Stimulated activated naive B cell treated with anti-CD40 and anti-IgM and Interleukin-4, amounts not matched to agents 10 μg/mL and 1 μg/mL and 100 μg/mL, for 72 hours (primary cell): ENCODE measurements around the gene PCBD2.
"Not testable (repeated sequence)": the region's sequence is repeated elsewhere in the genome, so short reads cannot be mapped to it uniquely, and the experiment has no call there.

Experiments used
- ATAC-seq, 2 donors: fragments of 150-1000 bp; cut with Tn5 transposase; replicated peaks; 2 replicates each; pipeline ENCODE4 v1.10.0; 2021; ENCODE audit warnings: moderate library complexity in 1 of 2
- DNase-seq: peaks from one replicate; pipeline ENCODE4 v3.0.0; 2021
- H3K27ac Mint-ChIP-seq: one replicate; pipeline ENCODE4 v1.8.0; 2022; ENCODE audit warnings: mild to moderate bottlenecking, mixed read lengths
- H3K27me3 Mint-ChIP-seq, 2 donors: one replicate each; pipeline ENCODE4 v1.8.0; 2022; ENCODE audit warnings: mixed read lengths in 2 of 2
- H3K36me3 Mint-ChIP-seq, 2 donors: one replicate each; pipeline ENCODE4 v1.8.0; 2022; ENCODE audit warnings: mixed read lengths in 2 of 2, mild to moderate bottlenecking in 1 of 2
- H3K4me1 Mint-ChIP-seq, 2 donors: one replicate each; pipeline ENCODE4 v1.8.0; 2022; ENCODE audit warnings: mixed read lengths in 2 of 2, mild to moderate bottlenecking in 1 of 2
- H3K4me3 Mint-ChIP-seq, 2 donors: one replicate each; pipeline ENCODE4 v1.8.0; 2022; ENCODE audit warnings: mild to moderate bottlenecking in 2 of 2, mixed read lengths in 2 of 2, moderate library complexity in 1 of 2
- H3K9me3 Mint-ChIP-seq, 2 donors: one replicate each; pipeline ENCODE4 v1.8.0; 2022; ENCODE audit warnings: mixed read lengths in 2 of 2, mild to moderate bottlenecking in 1 of 2

The PCBD2 gene

GRCh38 chr5:134958755-134959154 is 53.8 kb downstream of the PCBD2 start:
- ATAC-seq (no peak), DNase-seq (no peak)
- no peak overlapping the region for H3K4me3 Mint-ChIP-seq
- H3K36me3 Mint-ChIP-seq = peaks cover 16 to 25% of the 10 kb centered on the region in 2 donors
- peaks cover 0 to 2% of the 10 kb centered on the region in 2 donors for H3K4me1 Mint-ChIP-seq
- H3K27ac Mint-ChIP-seq = no peak overlapping the region
- H3K27me3 Mint-ChIP-seq = no peaks in the 10 kb centered on the region
- H3K9me3 Mint-ChIP-seq = peaks cover 3 to 7% of the 10 kb centered on the region in 2 donors

- Mint-ChIP-seq H3K36me3 (peaks cover 8 to 18% of the 10 kb centered on the region in 2 donors), H3K4me3 (no peak overlapping the region), H3K27ac (no peak overlapping the region), H3K27me3 (no peaks in the 10 kb centered on the region), H3K4me1 (peaks cover 0 to 2% of the 10 kb centered on the region in 2 donors), H3K9me3 (no peaks in the 10 kb centered on the region)
- no peak for ATAC-seq
- DNase-seq = no peak
Measured at GRCh38 chr5:134963098-134963497, 58.2 kb downstream of the PCBD2 start.

- Mint-ChIP-seq H3K4me3 (no peak overlapping the region), H3K27ac (no peak overlapping the region), H3K36me3 (peaks cover 9 to 22% of the 10 kb centered on the region in 2 donors), H3K9me3 (no peaks in the 10 kb centered on the region), H3K27me3 (no peaks in the 10 kb centered on the region), H3K4me1 (no peaks in the 10 kb centered on the region)
- DNase-seq = no peak
- no peak for ATAC-seq
Measured at GRCh38 chr5:134964359-134965270, 59.7 kb downstream of the PCBD2 start.

GRCh38 chr5:134965271-134965825 is 60.4 kb downstream of the PCBD2 start:
- Mint-ChIP-seq H3K9me3 (no peaks in the 10 kb centered on the region), H3K4me3 (no peak overlapping the region), H3K36me3 (peaks cover 9 to 24% of the 10 kb centered on the region in 2 donors), H3K27ac (no peak overlapping the region), H3K4me1 (no peaks in the 10 kb centered on the region), H3K27me3 (no peaks in the 10 kb centered on the region)
- no peak for ATAC-seq
- DNase-seq = no peak

- Mint-ChIP-seq H3K27me3 (no peaks in the 10 kb centered on the region), H3K27ac (no peak within 1 kb of the TSS), H3K4me1 (no peaks in the 10 kb centered on the region), H3K36me3 (peaks cover 13 to 22% of the 10 kb centered on the region in 2 donors), H3K9me3 (no peaks in the 10 kb centered on the region), H3K4me3 (no peak within 1 kb of the TSS)
- DNase-seq (no peak), ATAC-seq (no peak)
Measured at GRCh38 chr5:134967607-134968006, 62.7 kb downstream of the PCBD2 start, which contains the start of gene CATSPER3. TSS of gene CATSPER3 (plus strand) at chr5:134967907. CDS start at chr5:134967992, 85 bp downstream.

- Mint-ChIP-seq H3K27me3 (no peaks in the 10 kb centered on the region), H3K9me3 (no peaks in the 10 kb centered on the region), H3K4me3 (no peak overlapping the region), H3K27ac (no peak overlapping the region), H3K4me1 (no peaks in the 10 kb centered on the region), H3K36me3 (peaks cover 14 to 22% of the 10 kb centered on the region in 2 donors)
- ATAC-seq = no peak
- DNase-seq = no peak
Measured at GRCh38 chr5:134968055-134968454, 63.1 kb downstream of the PCBD2 start.

- Mint-ChIP-seq H3K27me3 (no peaks in the 10 kb centered on the region), H3K4me1 (no peaks in the 10 kb centered on the region), H3K9me3 (no peaks in the 10 kb centered on the region), H3K36me3 (peaks cover 14 to 22% of the 10 kb centered on the region in 2 donors), H3K27ac (no peak overlapping the region), H3K4me3 (no peak overlapping the region)
- ATAC-seq (no peak), DNase-seq (no peak)
Measured at GRCh38 chr5:134969166-134969565, 64.2 kb downstream of the PCBD2 start.

- Mint-ChIP-seq H3K36me3 (peaks cover 31 to 37% of the 10 kb centered on the region in 2 donors), H3K9me3 (peaks cover 22% of the 10 kb centered on the region in 2 donors)
Measured at GRCh38 chr5:134975078-134975715, 70.3 kb downstream of the PCBD2 start.

GRCh38 chr5:134975843-134976242 is 70.9 kb downstream of the PCBD2 start:
- Mint-ChIP-seq H3K27me3 (no peaks in the 10 kb centered on the region), H3K9me3 (peaks cover 22 to 25% of the 10 kb centered on the region in 2 donors), H3K4me1 (no peaks in the 10 kb centered on the region), H3K4me3 (no peak overlapping the region), H3K27ac (no peak overlapping the region), H3K36me3 (peaks cover 31 to 42% of the 10 kb centered on the region in 2 donors)
- DNase-seq = no peak
- no peak for ATAC-seq

More at GRCh38 chr5:134975078-134975715, 70.3 kb downstream of the PCBD2 start:
- H3K4me3 Mint-ChIP-seq = no peak overlapping the region
- no peaks in the 10 kb centered on the region for H3K4me1 Mint-ChIP-seq
- ATAC-seq = no peak
- DNase-seq = no peak
- no peak overlapping the region for H3K27ac Mint-ChIP-seq
- no peaks in the 10 kb centered on the region for H3K27me3 Mint-ChIP-seq

- ATAC-seq = no peak
- H3K27ac Mint-ChIP-seq = no peak overlapping the region
Measured at GRCh38 chr5:134976841-134977240, 71.9 kb downstream of the PCBD2 start.

GRCh38 chr5:134979416-134979815 is 74.5 kb downstream of the PCBD2 start:
- H3K9me3 Mint-ChIP-seq = peaks cover 40 to 58% of the 10 kb centered on the region in 2 donors
- peaks cover 28 to 59% of the 10 kb centered on the region in 2 donors for H3K36me3 Mint-ChIP-seq
- peaks cover 0 to 11% of the 10 kb centered on the region in 2 donors for H3K27me3 Mint-ChIP-seq
- no peak for DNase-seq
- H3K4me1 Mint-ChIP-seq = no peaks in the 10 kb centered on the region
- no peak overlapping the region for H3K4me3 Mint-ChIP-seq
- no peak overlapping the region for H3K27ac Mint-ChIP-seq
- ATAC-seq = no peak

More at GRCh38 chr5:134976841-134977240, 71.9 kb downstream of the PCBD2 start:
- Mint-ChIP-seq H3K36me3 (peaks cover 31 to 46% of the 10 kb centered on the region in 2 donors), H3K4me1 (no peaks in the 10 kb centered on the region), H3K4me3 (no peak overlapping the region), H3K9me3 (peaks cover 25 to 35% of the 10 kb centered on the region in 2 donors), H3K27me3 (no peaks in the 10 kb centered on the region)
- no peak for DNase-seq

- DNase-seq = no peak
- Mint-ChIP-seq H3K9me3 (peaks cover 32 to 48% of the 10 kb centered on the region in 2 donors), H3K27ac (no peak overlapping the region)
Measured at GRCh38 chr5:134982230-134982629, 77.3 kb downstream of the PCBD2 start.

GRCh38 chr5:134989266-134989830 is 84.4 kb downstream of the PCBD2 start:
- DNase-seq (no peak), ATAC-seq (no peak)
- H3K27ac Mint-ChIP-seq = no peak overlapping the region
- H3K9me3 Mint-ChIP-seq = peaks cover 0 to 3% of the 10 kb centered on the region in 2 donors
- H3K4me1 Mint-ChIP-seq = peaks cover 3 to 7% of the 10 kb centered on the region in 2 donors
- no peak overlapping the region for H3K4me3 Mint-ChIP-seq
- H3K36me3 Mint-ChIP-seq = no peaks in the 10 kb centered on the region
- peaks cover under 1 to 8% of the 10 kb centered on the region in 2 donors for H3K27me3 Mint-ChIP-seq

More at GRCh38 chr5:134982230-134982629, 77.3 kb downstream of the PCBD2 start:
- no peak for ATAC-seq
- Mint-ChIP-seq H3K27me3 (peaks cover 8 to 11% of the 10 kb centered on the region in 2 donors), H3K4me1 (no peaks in the 10 kb centered on the region), H3K4me3 (no peak overlapping the region), H3K36me3 (peaks cover 16 to 39% of the 10 kb centered on the region in 2 donors)

GRCh38 chr5:134990183-134990582 is 85.3 kb downstream of the PCBD2 start:
- not testable (repeated sequence) for H3K36me3 Mint-ChIP-seq, H3K27ac Mint-ChIP-seq, ATAC-seq, H3K9me3 Mint-ChIP-seq, H3K4me3 Mint-ChIP-seq, DNase-seq, H3K27me3 Mint-ChIP-seq
- H3K4me1 Mint-ChIP-seq = peaks cover 10 to 15% of the 10 kb centered on the region in 2 donors
